ENCODE data around the gene HGFAC.

Gene HGFAC

GRCh38 chr4:3475041-3475712 lies 33.4 kb downstream of the HGFAC start:
- Histone ChIP-seq H4K20me1 (ENCODE audit: insufficient read depth, low read length) (no peaks in the 10 kb centered on the region), H2AFZ (ENCODE audit: low read depth, low read length) (no peak overlapping the region), H3K4me3 (ENCODE audit: low read length) (no peak overlapping the region), H3K4me2 (ENCODE audit: low read length) (no peak overlapping the region), H3K36me3 (replicated peaks; ENCODE audit: low read depth, low read length) (no peaks in the 10 kb centered on the region), H3K9me3 (ENCODE audit: insufficient read depth, low read length) (no peaks in the 10 kb centered on the region), H3K27me3 (ENCODE audit: low read depth, low read length) (peaks cover 13% of the 10 kb centered on the region; the same call in 1 of the 2 replicates), H3K9ac (ENCODE audit: low read length) (no peak overlapping the region), H3K79me2 (ENCODE audit: low read length) (no peaks in the 10 kb centered on the region), H3K27ac (ENCODE audit: low read length) (no peak overlapping the region), H3K4me1 (ENCODE audit: low read length) (peaks cover 8% of the 10 kb centered on the region)
- TF ChIP-seq CTCF (IDR thresholded peaks at IDR 0.05; ENCODE audit: low read depth, low read length) (no peak), EZH2phosphoT487 (IDR thresholded peaks at IDR 0.05; ENCODE audit: low read depth) (no peak)

DNA sequence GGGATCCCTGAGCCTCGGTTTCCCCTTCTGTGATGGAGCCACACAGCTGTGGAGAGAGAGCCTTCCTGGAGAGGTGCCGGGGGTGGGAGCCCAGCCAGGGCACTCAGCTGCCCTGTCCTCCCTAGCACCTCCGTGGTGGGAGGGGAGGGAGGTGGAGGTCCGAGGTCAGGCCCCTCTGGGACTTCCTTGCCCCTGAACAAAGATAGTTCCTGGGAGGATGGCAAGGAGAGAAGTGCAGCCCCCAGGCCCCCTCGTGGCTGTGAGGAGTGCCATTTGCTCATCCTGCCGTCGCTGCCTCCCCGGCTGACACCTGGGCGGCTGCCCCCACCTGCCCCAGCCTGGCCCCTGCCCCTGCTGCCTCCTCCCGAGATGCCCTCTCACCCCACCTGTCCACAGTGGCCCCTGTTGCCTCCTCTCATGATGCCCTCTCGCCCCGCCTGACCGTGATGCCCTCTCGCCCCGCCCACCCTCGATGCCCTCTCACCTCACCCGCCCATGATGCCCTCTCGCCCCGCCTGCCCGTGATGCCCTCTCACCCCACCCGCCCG lies 34.0 kb downstream of the HGFAC start:
- no peak overlapping the region for H3K9ac ChIP-seq (ENCODE audit: low read length)
- no peak overlapping the region for H3K4me3 ChIP-seq (ENCODE audit: low read length)
- H3K9me3 ChIP-seq (ENCODE audit: insufficient read depth, low read length), result no peaks in the 10 kb centered on the region
- no peak for TF ChIP-seq CTCF (IDR thresholded peaks at IDR 0.05; ENCODE audit: low read depth, low read length)
- TF ChIP-seq EZH2phosphoT487 (IDR thresholded peaks at IDR 0.05; ENCODE audit: low read depth), result no peak
- no peaks in the 10 kb centered on the region for H4K20me1 ChIP-seq (ENCODE audit: insufficient read depth, low read length)
- no peak overlapping the region for H3K4me2 ChIP-seq (ENCODE audit: low read length)
- no peak overlapping the region for H3K27ac ChIP-seq (ENCODE audit: low read length)
- H3K27me3 ChIP-seq (ENCODE audit: low read depth, low read length), result peaks cover 15% of the 10 kb centered on the region
- peaks cover 8% of the 10 kb centered on the region for H3K4me1 ChIP-seq (ENCODE audit: low read length)
- H3K36me3 ChIP-seq (replicated peaks; ENCODE audit: low read depth, low read length), result no peaks in the 10 kb centered on the region
- H2AFZ ChIP-seq (ENCODE audit: low read depth, low read length), result no peak overlapping the region
- no peaks in the 10 kb centered on the region for H3K79me2 ChIP-seq (ENCODE audit: low read length)

DNA sequence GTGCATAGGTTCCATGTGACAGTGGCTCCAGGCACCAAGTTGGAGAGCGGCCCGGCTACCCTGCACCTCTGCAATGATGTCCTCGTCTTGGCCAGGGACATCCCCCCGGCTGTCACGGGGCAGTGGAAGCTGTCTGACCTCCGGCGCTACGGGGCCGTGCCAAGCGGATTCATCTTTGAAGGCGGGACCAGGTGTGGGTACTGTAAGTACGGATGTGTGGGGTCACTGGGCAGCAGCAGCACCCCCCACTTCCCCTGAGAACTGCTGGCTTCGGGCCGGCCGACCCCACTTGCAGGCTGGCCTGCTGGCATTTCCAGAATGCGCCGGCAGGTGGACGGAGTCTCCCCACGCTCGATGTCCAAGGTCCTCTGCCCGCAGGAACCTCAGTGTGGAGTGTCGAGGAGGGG lies 34.6 kb downstream of the HGFAC start:
- Histone ChIP-seq H4K20me1 (ENCODE audit: insufficient read depth, low read length) (no peaks in the 10 kb centered on the region), H3K27ac (ENCODE audit: low read length) (no peak overlapping the region), H3K9me3 (ENCODE audit: insufficient read depth, low read length) (no peaks in the 10 kb centered on the region), H3K9ac (ENCODE audit: low read length) (no peak overlapping the region), H3K27me3 (ENCODE audit: low read depth, low read length) (peaks cover 20% of the 10 kb centered on the region), H3K36me3 (replicated peaks; ENCODE audit: low read depth, low read length) (no peaks in the 10 kb centered on the region), H3K4me1 (ENCODE audit: low read length) (peaks cover 8% of the 10 kb centered on the region), H3K4me3 (ENCODE audit: low read length) (no peak overlapping the region), H2AFZ (ENCODE audit: low read depth, low read length) (no peak overlapping the region), H3K4me2 (ENCODE audit: low read length) (no peak overlapping the region), H3K79me2 (ENCODE audit: low read length) (no peaks in the 10 kb centered on the region)
- TF ChIP-seq EZH2phosphoT487 (IDR thresholded peaks at IDR 0.05; ENCODE audit: low read depth) (no peak), CTCF (IDR thresholded peaks at IDR 0.05; ENCODE audit: low read depth, low read length) (no peak)

DNA sequence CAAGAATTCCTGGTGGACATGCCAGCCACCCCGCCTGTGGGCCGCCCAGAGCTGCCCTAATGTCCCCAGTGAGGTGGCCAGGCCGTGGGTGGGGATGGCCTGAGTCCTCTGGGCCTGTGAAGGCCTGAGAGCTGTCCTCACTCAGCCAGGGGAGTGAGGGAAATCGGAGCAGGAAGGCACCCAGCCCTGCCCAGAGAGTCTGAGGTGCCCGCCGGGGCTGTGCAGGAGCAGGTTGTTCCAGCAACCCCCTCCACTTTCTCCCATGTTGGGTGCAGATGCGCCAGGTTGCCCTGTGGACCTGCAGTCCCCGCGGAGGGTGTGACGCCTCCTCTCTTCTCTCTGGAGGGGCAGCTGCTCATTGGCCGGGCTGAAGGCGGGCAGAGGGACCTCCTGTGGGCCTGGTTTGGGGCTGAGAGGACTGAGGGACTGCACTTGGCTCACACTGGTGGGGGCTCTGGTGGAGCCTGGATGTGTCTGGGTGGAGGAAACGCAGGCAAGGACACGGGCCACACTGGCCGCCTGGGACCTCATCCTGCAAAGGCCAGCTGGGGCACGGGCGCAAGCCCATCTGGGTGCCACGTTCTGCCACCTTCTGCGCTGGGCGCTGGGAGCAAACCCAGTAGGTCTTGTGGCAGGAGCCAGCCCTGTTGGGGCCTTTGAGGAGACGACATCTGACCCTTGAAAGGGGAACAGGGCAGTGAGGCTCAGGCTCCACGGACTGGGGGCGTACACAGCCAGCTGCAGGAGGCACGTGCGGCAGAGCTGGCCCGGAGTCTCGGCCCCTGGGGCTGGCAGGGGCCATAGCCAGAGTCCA lies 35.4 kb downstream of the HGFAC start:
- TF ChIP-seq EZH2phosphoT487 (IDR thresholded peaks at IDR 0.05; ENCODE audit: low read depth) (no peak), CTCF (IDR thresholded peaks at IDR 0.05; ENCODE audit: low read depth, low read length) (no peak)
- peaks cover 28% of the 10 kb centered on the region for H3K27me3 ChIP-seq (ENCODE audit: low read depth, low read length)
- H3K79me2 ChIP-seq (ENCODE audit: low read length), result no peaks in the 10 kb centered on the region
- no peak overlapping the region for H3K4me2 ChIP-seq (ENCODE audit: low read length)
- H2AFZ ChIP-seq (ENCODE audit: low read depth, low read length), result no peak overlapping the region
- no peaks in the 10 kb centered on the region for H4K20me1 ChIP-seq (ENCODE audit: insufficient read depth, low read length)
- H3K9me3 ChIP-seq (ENCODE audit: insufficient read depth, low read length), result no peaks in the 10 kb centered on the region
- H3K27ac ChIP-seq (ENCODE audit: low read length), result no peak overlapping the region
- peaks cover 4% of the 10 kb centered on the region for H3K4me1 ChIP-seq (ENCODE audit: low read length)
- no peak overlapping the region for H3K4me3 ChIP-seq (ENCODE audit: low read length)
- H3K36me3 ChIP-seq (replicated peaks; ENCODE audit: low read depth, low read length), result no peaks in the 10 kb centered on the region
- H3K9ac ChIP-seq (ENCODE audit: low read length), result no peak overlapping the region
